Measurements from ENCODE around the gene MIEF2.
"Not testable (repeated sequence)": the region's sequence is repeated elsewhere in the genome, so short reads cannot be mapped to it uniquely, and the experiment has no call there.

MIEF2 gene

GRCh38 chr17:18260332-18261145 is at the start of gene MIEF2:
MIEF2 (plus strand) TSS chr17:18260662; CDS start chr17:18262721, 2,059 bp downstream.
- DNase-seq = peak; percentile 98

GRCh38 chr17:18213666-18214270 is 46.7 kb upstream of the MIEF2 start:
- no peak for DNase-seq

- not testable (repeated sequence) for DNase-seq
Measured at GRCh38 chr17:18216906-18217305, 43.6 kb upstream of the MIEF2 start.

- peak; percentile 84 for DNase-seq
Measured at GRCh38 chr17:18217412-18218015, 42.9 kb upstream of the MIEF2 start.

GRCh38 chr17:18218756-18219415 is 41.6 kb upstream of the MIEF2 start:
- DNase-seq = no peak

GRCh38 chr17:18224053-18224386 is 36.4 kb upstream of the MIEF2 start:
- DNase-seq = no peak

GRCh38 chr17:18224387-18225120 is 35.9 kb upstream of the MIEF2 start:
- DNase-seq = peak; percentile 8

- DNase-seq = peak; percentile 100
Measured at GRCh38 chr17:18225121-18225641, 35.3 kb upstream of the MIEF2 start, which contains the start of gene LLGL1. LLGL1 (plus strand) TSS chr17:18225635; CDS start chr17:18225683, 48 bp downstream.

GRCh38 chr17:18225642-18226283 is 34.7 kb upstream of the MIEF2 start:
- peak; percentile 49 for DNase-seq

GRCh38 chr17:18226284-18226945 is 34.0 kb upstream of the MIEF2 start:
- no peak for DNase-seq

- no peak for DNase-seq
Measured at GRCh38 chr17:18227635-18228034, 32.8 kb upstream of the MIEF2 start.

GRCh38 chr17:18228176-18228682 is 32.2 kb upstream of the MIEF2 start:
- no peak for DNase-seq

- DNase-seq = no peak
Measured at GRCh38 chr17:18229254-18229653, 31.2 kb upstream of the MIEF2 start.

- no peak for DNase-seq
Measured at GRCh38 chr17:18229771-18230170, 30.7 kb upstream of the MIEF2 start.

- DNase-seq = no peak
Measured at GRCh38 chr17:18230288-18231141, 29.9 kb upstream of the MIEF2 start.

- DNase-seq = no peak
Measured at GRCh38 chr17:18231164-18231563, 29.3 kb upstream of the MIEF2 start.

GRCh38 chr17:18233803-18234518 is 26.5 kb upstream of the MIEF2 start:
- no peak for DNase-seq

GRCh38 chr17:18234853-18235380 is 25.5 kb upstream of the MIEF2 start:
- no peak for DNase-seq

- DNase-seq = peak; percentile 55
Measured at GRCh38 chr17:18235743-18236256, 24.7 kb upstream of the MIEF2 start.

All from 8988T (cell line).